Measurements from ENCODE around the gene PRKCH.

DNA sequence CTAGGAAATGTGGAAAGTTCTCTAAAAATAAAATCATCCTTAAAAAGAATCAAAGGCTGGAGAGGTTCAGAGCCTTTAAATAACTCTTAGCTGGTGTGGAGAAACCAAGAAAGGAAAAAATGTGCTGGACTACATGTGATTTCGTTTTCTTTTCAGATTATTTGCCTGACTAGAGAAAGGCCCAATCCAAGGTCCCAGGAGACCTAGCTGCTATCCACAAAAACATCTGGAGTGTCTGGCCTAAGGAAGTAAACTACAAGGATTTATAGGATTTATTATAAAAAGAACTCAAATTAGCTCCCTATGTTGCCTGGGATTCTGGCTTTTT lies 39.5 kb upstream of the PRKCH start:
- TF ChIP-seq, protein P1, sequence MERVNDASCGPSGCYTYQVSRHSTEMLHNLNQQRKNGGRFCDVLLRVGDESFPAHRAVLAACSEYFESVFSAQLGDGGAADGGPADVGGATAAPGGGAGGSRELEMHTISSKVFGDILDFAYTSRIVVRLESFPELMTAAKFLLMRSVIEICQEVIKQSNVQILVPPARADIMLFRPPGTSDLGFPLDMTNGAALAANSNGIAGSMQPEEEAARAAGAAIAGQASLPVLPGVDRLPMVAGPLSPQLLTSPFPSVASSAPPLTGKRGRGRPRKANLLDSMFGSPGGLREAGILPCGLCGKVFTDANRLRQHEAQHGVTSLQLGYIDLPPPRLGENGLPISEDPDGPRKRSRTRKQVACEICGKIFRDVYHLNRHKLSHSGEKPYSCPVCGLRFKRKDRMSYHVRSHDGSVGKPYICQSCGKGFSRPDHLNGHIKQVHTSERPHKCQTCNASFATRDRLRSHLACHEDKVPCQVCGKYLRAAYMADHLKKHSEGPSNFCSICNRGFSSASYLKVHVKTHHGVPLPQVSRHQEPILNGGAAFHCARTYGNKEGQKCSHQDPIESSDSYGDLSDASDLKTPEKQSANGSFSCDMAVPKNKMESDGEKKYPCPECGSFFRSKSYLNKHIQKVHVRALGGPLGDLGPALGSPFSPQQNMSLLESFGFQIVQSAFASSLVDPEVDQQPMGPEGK (CRISPR knock-in tag; IDR thresholded peaks at IDR 0.05; ENCODE audit: borderline replicate concordance), result no peak
- TF ChIP-seq ZNF70 (CRISPR knock-in tag; IDR thresholded peaks at IDR 0.05), result no peak
- no peak for TF ChIP-seq ZFP3 (CRISPR knock-in tag; IDR thresholded peaks at IDR 0.05)
- TF ChIP-seq PPARA (CRISPR knock-in tag; IDR thresholded peaks at IDR 0.05; ENCODE audit: borderline replicate concordance), result no peak
- TF ChIP-seq, protein P2, sequence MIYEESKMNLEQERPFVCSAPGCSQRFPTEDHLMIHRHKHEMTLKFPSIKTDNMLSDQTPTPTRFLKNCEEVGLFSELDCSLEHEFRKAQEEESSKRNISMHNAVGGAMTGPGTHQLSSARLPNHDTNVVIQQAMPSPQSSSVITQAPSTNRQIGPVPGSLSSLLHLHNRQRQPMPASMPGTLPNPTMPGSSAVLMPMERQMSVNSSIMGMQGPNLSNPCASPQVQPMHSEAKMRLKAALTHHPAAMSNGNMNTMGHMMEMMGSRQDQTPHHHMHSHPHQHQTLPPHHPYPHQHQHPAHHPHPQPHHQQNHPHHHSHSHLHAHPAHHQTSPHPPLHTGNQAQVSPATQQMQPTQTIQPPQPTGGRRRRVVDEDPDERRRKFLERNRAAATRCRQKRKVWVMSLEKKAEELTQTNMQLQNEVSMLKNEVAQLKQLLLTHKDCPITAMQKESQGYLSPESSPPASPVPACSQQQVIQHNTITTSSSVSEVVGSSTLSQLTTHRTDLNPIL (CRISPR knock-in tag; IDR thresholded peaks at IDR 0.05; ENCODE audit: low read depth), result no peak
- TF ChIP-seq, protein P3, sequence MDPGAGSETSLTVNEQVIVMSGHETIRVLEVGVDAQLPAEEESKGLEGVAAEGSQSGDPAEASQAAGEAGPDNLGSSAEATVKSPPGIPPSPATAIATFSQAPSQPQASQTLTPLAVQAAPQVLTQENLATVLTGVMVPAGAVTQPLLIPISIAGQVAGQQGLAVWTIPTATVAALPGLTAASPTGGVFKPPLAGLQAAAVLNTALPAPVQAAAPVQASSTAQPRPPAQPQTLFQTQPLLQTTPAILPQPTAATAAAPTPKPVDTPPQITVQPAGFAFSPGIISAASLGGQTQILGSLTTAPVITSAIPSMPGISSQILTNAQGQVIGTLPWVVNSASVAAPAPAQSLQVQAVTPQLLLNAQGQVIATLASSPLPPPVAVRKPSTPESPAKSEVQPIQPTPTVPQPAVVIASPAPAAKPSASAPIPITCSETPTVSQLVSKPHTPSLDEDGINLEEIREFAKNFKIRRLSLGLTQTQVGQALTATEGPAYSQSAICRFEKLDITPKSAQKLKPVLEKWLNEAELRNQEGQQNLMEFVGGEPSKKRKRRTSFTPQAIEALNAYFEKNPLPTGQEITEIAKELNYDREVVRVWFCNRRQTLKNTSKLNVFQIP (CRISPR knock-in tag; IDR thresholded peaks at IDR 0.05; ENCODE audit: borderline replicate concordance, low read depth), result no peak
- TF ChIP-seq ZFP30 (CRISPR knock-in tag; IDR thresholded peaks at IDR 0.05), result no peak
- TF ChIP-seq, protein P4, sequence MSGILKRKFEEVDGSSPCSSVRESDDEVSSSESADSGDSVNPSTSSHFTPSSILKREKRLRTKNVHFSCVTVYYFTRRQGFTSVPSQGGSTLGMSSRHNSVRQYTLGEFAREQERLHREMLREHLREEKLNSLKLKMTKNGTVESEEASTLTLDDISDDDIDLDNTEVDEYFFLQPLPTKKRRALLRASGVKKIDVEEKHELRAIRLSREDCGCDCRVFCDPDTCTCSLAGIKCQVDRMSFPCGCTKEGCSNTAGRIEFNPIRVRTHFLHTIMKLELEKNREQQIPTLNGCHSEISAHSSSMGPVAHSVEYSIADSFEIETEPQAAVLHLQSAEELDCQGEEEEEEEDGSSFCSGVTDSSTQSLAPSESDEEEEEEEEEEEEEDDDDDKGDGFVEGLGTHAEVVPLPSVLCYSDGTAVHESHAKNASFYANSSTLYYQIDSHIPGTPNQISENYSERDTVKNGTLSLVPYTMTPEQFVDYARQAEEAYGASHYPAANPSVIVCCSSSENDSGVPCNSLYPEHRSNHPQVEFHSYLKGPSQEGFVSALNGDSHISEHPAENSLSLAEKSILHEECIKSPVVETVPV (CRISPR knock-in tag; IDR thresholded peaks at IDR 0.05), result no peak
- no peak for TF ChIP-seq CSDC2 (CRISPR knock-in tag; IDR thresholded peaks at IDR 0.05)
- no peak for TF ChIP-seq ARNTL (CRISPR knock-in tag; IDR thresholded peaks at IDR 0.05; ENCODE audit: borderline replicate concordance, low read depth)
- no peak for TF ChIP-seq TCF4 (CRISPR knock-in tag; IDR thresholded peaks at IDR 0.05; ENCODE audit: borderline replicate concordance)
- TF ChIP-seq TSHZ2 (CRISPR knock-in tag; IDR thresholded peaks at IDR 0.05), result no peak

All from SK-N-SH treated with all-trans-retinoic acid at 6 μM for 48 hours (cell line).